K562 (cell line): ENCODE data around the gene PRKAA1. TPM values are rescaled to one million over a fixed set of nuclear protein-coding genes. Genes with fewer than 3 reads are reported as not detected.

Source experiments
- ATAC-seq: fragments of 200-7000 bp; cut with Tn5 transposase; 3 replicates; pipeline ENCODE4 v1.9.1; 2020; ENCODE audit warnings: moderate library complexity
- BruUV-seq: library from RNA; stranded (reverse); fragments of 400-500 nt; replicated peaks from 2 replicates; lab custom pipeline; 2021; lab: Mats Ljungman, UMichigan
- CTCF ChIA-PET: fragments of 300-600 bp; formaldehyde crosslinking; extraction: SDS; loops from one replicate; lab custom pipeline; 2021; ENCODE audit warnings: low intra/inter-chr PET ratio; lab: Yijun Ruan, JAX
- POLR2A ChIA-PET: fragments of 300-600, 350-650 bp; sonication (Branson Sonifier 250); formaldehyde crosslinking; extraction: SDS; loops from one replicate; lab custom pipeline; 2021; ENCODE audit warnings: antibody characterized with exemption, inconsistent platforms; lab: Yijun Ruan, JAX
- DNase-seq, 4 experiments: peaks; one replicate each; pipeline versions ENCODE4 v3.0.0 to v3.0.0-alpha.2; 2011 to 2018; ENCODE audit warnings: low spot score in 3 of 4, mixed read lengths in 3 of 4; ENCODE audit errors: extremely low read depth in 1 of 4
- FAIRE-seq: peaks from 2 replicates; lab custom pipeline; 2011; peaks lifted over from hg19 to GRCh38; lab: Jason Lieb, UNC
- H2AFZ ChIP-seq: 2 replicates; pipeline ENCODE4 v1.6.0; 2011; ENCODE audit warnings: low read depth, low read length, control low read depth, inconsistent platforms
- H3K27ac ChIP-seq: fragments of 200-600 bp; 3 replicates; pipeline ENCODE4 v1.8.0; 2011; ENCODE audit warnings: low read depth, mild to moderate bottlenecking, control low read depth, inconsistent platforms, low read length, moderate library complexity, mixed read lengths; ENCODE audit errors: extremely low read depth
- H3K27me3 ChIP-seq, 2 experiments: fragments of 300-600 bp in 1 of 2; 2 replicates in 1 of 2; 3 replicates in 1 of 2; pipeline versions ENCODE4 v1.6.0 to v1.8.0; 2011; ENCODE audit warnings: inconsistent platforms in 2 of 2, low read length in 2 of 2, mild to moderate bottlenecking in 1 of 2, mixed read lengths in 1 of 2, moderate library complexity in 1 of 2; ENCODE audit not compliant: control insufficient read depth in 2 of 2, insufficient read depth in 2 of 2
- H3K36me3 ChIP-seq: fragments of 300-600 bp; 3 replicates; pipeline ENCODE4 v1.8.0; 2011; ENCODE audit warnings: mild to moderate bottlenecking, low read length, inconsistent platforms; ENCODE audit not compliant: control insufficient read depth, insufficient read depth
- H3K4me1 ChIP-seq, 2 experiments: fragments of 200-600 bp in 1 of 2; replicated peaks in 1 of 2; 2 replicates in 1 of 2; 3 replicates in 1 of 2; pipeline versions ENCODE4 v1.5.1 to v1.8.0; 2011; ENCODE audit warnings: inconsistent platforms in 2 of 2, low read length in 2 of 2, mild to moderate bottlenecking in 1 of 2, mixed read lengths in 1 of 2, moderate library complexity in 1 of 2; ENCODE audit not compliant: control insufficient read depth in 2 of 2, insufficient read depth in 2 of 2
- H3K4me2 ChIP-seq: 2 replicates; pipeline ENCODE4 v1.6.1; 2011; ENCODE audit warnings: low read length, control low read depth, inconsistent platforms, mixed read lengths; ENCODE audit not compliant: insufficient read depth
- H3K4me3 ChIP-seq: fragments of 200-600 bp; sonication (generic), shearing (Covaris generic); 2 replicates; pipeline ENCODE4 v1.5.1; 2016; ENCODE audit warnings: control low read depth, inconsistent platforms
- H3K79me2 ChIP-seq: fragments of 200-600 bp; 3 replicates; pipeline ENCODE4 v1.8.0; 2011; ENCODE audit warnings: low read length, inconsistent platforms; ENCODE audit not compliant: control insufficient read depth, insufficient read depth
- H3K9ac ChIP-seq, 2 experiments: 2 replicates each; pipeline versions ENCODE4 v1.6.0 to v1.6.1; 2011; ENCODE audit warnings: low read depth in 2 of 2, low read length in 2 of 2, control low read depth in 1 of 2, inconsistent platforms in 1 of 2, mild to moderate bottlenecking in 1 of 2, mixed read lengths in 1 of 2; ENCODE audit not compliant: insufficient read depth in 1 of 2
- H3K9me1 ChIP-seq: one replicate; pipeline ENCODE4 v1.6.0; 2011; ENCODE audit warnings: inconsistent platforms, mild to moderate bottlenecking, low read length, moderate library complexity; ENCODE audit not compliant: control insufficient read depth, insufficient read depth
- H3K9me3 ChIP-seq: replicated peaks from 2 replicates; pipeline ENCODE4 v1.5.1; 2011; ENCODE audit warnings: low read depth, low read length, inconsistent platforms; ENCODE audit not compliant: control insufficient read depth, insufficient read depth
- H4K20me1 ChIP-seq: replicated peaks from 2 replicates; pipeline ENCODE4 v1.6.1; 2011; ENCODE audit warnings: low read length, inconsistent platforms, mixed read lengths; ENCODE audit not compliant: control insufficient read depth, insufficient read depth
- DNMT1 ChIP-seq: fragments of 450-650 bp; IDR thresholded peaks from 2 replicates; pipeline ENCODE4 v1.6.1; 2016; ENCODE audit warnings: antibody characterized with exemption, mild to moderate bottlenecking
- ELF2 ChIP-seq: fragments of 250-450 bp; sonication (Bioruptor Pico); IDR thresholded peaks from 2 replicates; pipeline ENCODE4 v1.5.0; 2021; ENCODE audit warnings: mild to moderate bottlenecking
- HDAC3 ChIP-seq: fragments of 450-650 bp; IDR thresholded peaks from 2 replicates; pipeline ENCODE4 v1.6.1; 2018; ENCODE audit warnings: borderline replicate concordance, mild to moderate bottlenecking, moderate library complexity; ENCODE audit not compliant: partially characterized antibody
- ID3 ChIP-seq, 2 experiments: fragments of 250-450 bp in 1 of 2; fragments of 450-650 bp in 1 of 2; sonication (Bioruptor Pico) in 1 of 2; IDR thresholded peaks; 2 replicates each; pipeline versions ENCODE4 v1.6.1 to v1.8.0; 2016 to 2021; ENCODE audit warnings: mild to moderate bottlenecking in 2 of 2, moderate library complexity in 2 of 2, missing compliant biosample characterization in 1 of 2, missing genetic modification characterization in 1 of 2
- KLF1 ChIP-seq: fragments of 450-650 bp; IDR thresholded peaks from 2 replicates; pipeline ENCODE4 v1.6.1; 2016; ENCODE audit warnings: missing genetic modification characterization, missing compliant biosample characterization
- RBM17 ChIP-seq: fragments of 200-400 bp; formaldehyde crosslinking; IDR thresholded peaks from 2 replicates; pipeline ENCODE4 v1.6.1; 2017; ENCODE audit warnings: low read depth, mild to moderate bottlenecking, low read length, borderline replicate concordance
- RNF219 ChIP-seq: fragments of 250-450 bp; sonication (Bioruptor Pico); IDR thresholded peaks from 2 replicates; pipeline ENCODE4 v1.5.0; 2022; ENCODE audit warnings: mild to moderate bottlenecking
- TCF7L2 ChIP-seq: fragments of 150-350 bp; IDR thresholded peaks from 2 replicates; pipeline ENCODE4 v1.6.1; 2016; ENCODE audit warnings: low read depth, mild to moderate bottlenecking, low read length, moderate library complexity
- ZNF444 ChIP-seq: fragments of 250-450 bp; sonication (Bioruptor Pico); IDR thresholded peaks from 2 replicates; pipeline ENCODE4 v1.4.0; 2020; ENCODE audit warnings: mild to moderate bottlenecking, moderate library complexity
- ZNF780A ChIP-seq: fragments of 250-450 bp; sonication (Bioruptor Pico); IDR thresholded peaks from 2 replicates; pipeline ENCODE4 v1.5.0; 2021; ENCODE audit warnings: mild to moderate bottlenecking
- WGBS: fragments of 100-300 bp; shearing (Covaris generic); methylation state at CpG from one replicate; pipeline ENCODE4 v1.1.6; 2016; ENCODE audit warnings: low coverage, mixed read lengths; ENCODE audit not compliant: insufficient coverage; ENCODE audit errors: missing lambda C conversion rate; 5-methylcytosine and 5-hydroxymethylcytosine counted together
- in situ Hi-C: fragments of 300-500 bp; cut with MboI; formaldehyde crosslinking; loops from 4 replicates; pipeline ENCODE4 v1.15.0; 2018; ENCODE audit warnings: inconsistent platforms, mixed read lengths
- intact Hi-C: fragments of 100-400 bp; cut with micrococcal nuclease; formaldehyde crosslinking; loops from 2 replicates; pipeline ENCODE4 v1.14.2; 2022
- polyA plus RNA-seq, 8 experiments: library from polyadenylated mRNA; depleted of rRNA in 4 of 8; stranded (reverse) in 5 of 8; unstranded in 3 of 8; fragments of >200 nt; fragmentation: Nextera tagmentation in 2 of 8; fragmentation: Illumina TruSeq in 1 of 8; extraction: Ambion mirVana in 2 of 8; extraction: Trizol in 1 of 8; gene quantifications; 2 replicates each; pipeline versions ENCODE4 v1.2.1 to v1.2.3, GENCODE V29; 2011 to 2014; ENCODE audit warnings: inconsistent platforms in 1 of 8, missing spikeins in 1 of 8
- total RNA-seq, 7 experiments: library from RNA; depleted of rRNA in 6 of 7; stranded (reverse); fragments of >200 nt in 6 of 7; fragmentation: Illumina TruSeq in 2 of 7; extraction: Trizol in 2 of 7; gene quantifications; 2 replicates each; pipeline versions ENCODE4 v1.2.1 to v1.2.3, GENCODE V29; 2011 to 2021; ENCODE audit warnings: low replicate concordance in 1 of 7
- TF ChIP-seq, protein P1 (sequence below), 2 experiments: IDR thresholded peaks in 1 of 2; conservative IDR thresholded peaks in 1 of 2; 2 replicates each; pipeline ENCODE4 v1.6.1; 2016; ENCODE audit warnings: low read depth in 2 of 2, mild to moderate bottlenecking in 1 of 2, missing compliant biosample characterization in 1 of 2, missing genetic modification characterization in 1 of 2, moderate library complexity in 1 of 2

PRKAA1 gene
- total and polyA plus RNA-seq, 9 of the 15 experiments (the other 6 are each of a cell fraction or from before 2014, with no cell fraction given): 24.5 to 84.0 (median 51.4) TPM

DNA sequence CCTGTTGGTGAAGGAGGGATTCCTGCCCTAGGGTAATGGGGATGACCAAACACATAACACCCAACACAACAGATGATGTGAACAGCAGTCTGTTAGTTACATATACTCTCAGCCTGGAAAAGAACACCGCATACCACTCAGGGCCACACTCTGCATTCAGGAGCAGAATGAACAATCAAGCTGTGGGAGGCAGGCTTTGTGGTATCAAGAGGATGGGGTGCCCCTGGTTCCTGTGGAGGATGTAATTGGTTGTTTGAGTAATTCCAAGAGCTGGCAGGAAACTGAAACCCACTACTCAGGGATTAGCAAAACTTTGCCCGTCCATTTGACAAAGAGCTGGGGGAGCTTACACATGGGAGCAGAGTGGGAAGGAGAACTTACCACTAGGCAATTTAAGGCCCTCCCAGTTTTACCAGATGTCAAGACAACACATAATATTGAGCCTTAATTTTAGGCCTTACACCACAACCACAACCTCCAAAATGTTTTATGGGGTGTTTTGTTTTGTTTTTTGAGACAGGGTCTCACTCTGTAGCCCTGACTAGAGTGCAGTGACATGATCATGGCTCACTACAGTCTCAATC is 15.6 kb upstream of the PRKAA1 start:
- 0 out of 2 replicates have a peak overlapping the region, but pooled peaks have one; percentile 20 for H2AFZ ChIP-seq
- H3K27me3 ChIP-seq: no peaks in the 10 kb centered on the region
- H3K36me3 ChIP-seq: no peaks in the 10 kb centered on the region
- DNase-seq: no peak
- H4K20me1 ChIP-seq: no peaks in the 10 kb centered on the region
- POLR2A ChIA-PET: interaction anchor here (1.2 to 8.3 kb wide), 6 partner anchors 9 to 19 kb away, joined by 3 to 88 read pairs (median 12); partner anchors contain the start of genes PRKAA1 and RPL37
- no peak overlapping the region for H3K4me3 ChIP-seq
- intact Hi-C loops (no loop called here), in situ Hi-C loops (no loop called here)
- H3K9me1 ChIP-seq: no peaks in the 10 kb centered on the region
- BruUV-seq: no TSS peak
- H3K9ac ChIP-seq: no peak overlapping the region; a peak in 1 of 4 replicates
- peak; percentile 42 for FAIRE-seq
- H3K4me1 ChIP-seq: peaks cover 4 to 11% of the 10 kb centered on the region in 2 experiments
- H3K9me3 ChIP-seq: no peaks in the 10 kb centered on the region
- no peaks in the 10 kb centered on the region for H3K79me2 ChIP-seq
- ATAC-seq: peak; percentile 28; the same call in 2 of the 3 replicates
- no peak overlapping the region for H3K4me2 ChIP-seq
- H3K27ac ChIP-seq: no peak overlapping the region
- TF ChIP-seq KLF1 (tag) (no peak), RNF219 (CRISPR knock-in tag) (no peak), DNMT1 (no peak), RBM17 (no peak), HDAC3 (no peak), ELF2 (no peak), TCF7L2 (no peak), ZNF444 (CRISPR knock-in tag) (no peak), ID3 (CRISPR knock-in tag; IDR thresholded peaks at IDR 0.05) (no peak), ID3 (tag; IDR thresholded peaks at IDR 0.05) (no peak), ZNF780A (CRISPR knock-in tag) (no peak)
- TF ChIP-seq, protein P1, sequence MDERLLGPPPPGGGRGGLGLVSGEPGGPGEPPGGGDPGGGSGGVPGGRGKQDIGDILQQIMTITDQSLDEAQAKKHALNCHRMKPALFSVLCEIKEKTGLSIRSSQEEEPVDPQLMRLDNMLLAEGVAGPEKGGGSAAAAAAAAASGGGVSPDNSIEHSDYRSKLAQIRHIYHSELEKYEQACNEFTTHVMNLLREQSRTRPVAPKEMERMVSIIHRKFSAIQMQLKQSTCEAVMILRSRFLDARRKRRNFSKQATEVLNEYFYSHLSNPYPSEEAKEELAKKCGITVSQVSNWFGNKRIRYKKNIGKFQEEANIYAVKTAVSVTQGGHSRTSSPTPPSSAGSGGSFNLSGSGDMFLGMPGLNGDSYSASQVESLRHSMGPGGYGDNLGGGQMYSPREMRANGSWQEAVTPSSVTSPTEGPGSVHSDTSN (CRISPR knock-in tag; IDR thresholded peaks at IDR 0.05; ENCODE audit: low read depth): no peak
- TF ChIP-seq, protein P1 (tag; conservative IDR thresholded peaks at IDR 0.05; ENCODE audit: low read depth): no peak
- CTCF ChIA-PET: no interaction called here
- 90% methylated on average over 2 of the region's 2 CpGs for WGBS
